Measurements from ENCODE around the gene TMEM30A. TPM values are rescaled to one million over a fixed set of nuclear protein-coding genes. Genes with fewer than 3 reads are reported as not detected.

TMEM30A gene
- total RNA-seq, 2 donors from 2014 or later: 45.6 to 47.3 TPM

- Histone ChIP-seq H3K9me3 (no peaks in the 10 kb centered on the region), H3K27ac (no peak overlapping the region), H3K27me3 (no peaks in the 10 kb centered on the region), H3K36me3 (peaks cover 17% of the 10 kb centered on the region), H3K4me1 (peaks cover 0 to 18% of the 10 kb centered on the region in 2 donors), H3K4me3 (no peak overlapping the region)
- TF ChIP-seq CTCF (IDR thresholded peaks at IDR 0.05): no peak
- DNase-seq (ENCODE audit: low spot score): no peak
Measured at GRCh38 chr6:75233092-75233615, 51.4 kb downstream of the TMEM30A start.

GRCh38 chr6:75230484-75231325, 53.9 kb downstream of the TMEM30A start:
- no peaks in the 10 kb centered on the region for H3K36me3 ChIP-seq
- no peak overlapping the region for H3K27ac ChIP-seq
- H3K27me3 ChIP-seq: no peaks in the 10 kb centered on the region
- no peak overlapping the region for H3K4me3 ChIP-seq
- peaks cover 0 to 18% of the 10 kb centered on the region in 2 donors for H3K4me1 ChIP-seq
- no peaks in the 10 kb centered on the region for H3K9me3 ChIP-seq
- DNase-seq (ENCODE audit: low spot score): no peak
- TF ChIP-seq CTCF (IDR thresholded peaks at IDR 0.05): peak; percentile 67 to 87

- Histone ChIP-seq H3K27me3 (no peaks in the 10 kb centered on the region), H3K4me1 (no peaks in the 10 kb centered on the region), H3K4me3 (no peak overlapping the region), H3K27ac (no peak overlapping the region), H3K36me3 (no peaks in the 10 kb centered on the region), H3K9me3 (no peaks in the 10 kb centered on the region)
- TF ChIP-seq CTCF (IDR thresholded peaks at IDR 0.05): no peak
- no peak for DNase-seq (ENCODE audit: low spot score)
Measured at GRCh38 chr6:75224303-75224926, 60.2 kb downstream of the TMEM30A start.

GRCh38 chr6:75223428-75223827, 61.2 kb downstream of the TMEM30A start:
- Histone ChIP-seq H3K4me1 (no peaks in the 10 kb centered on the region), H3K4me3 (no peak overlapping the region), H3K36me3 (no peaks in the 10 kb centered on the region), H3K9me3 (no peaks in the 10 kb centered on the region), H3K27me3 (no peaks in the 10 kb centered on the region), H3K27ac (no peak overlapping the region)
- TF ChIP-seq CTCF (IDR thresholded peaks at IDR 0.05): no peak
- DNase-seq (ENCODE audit: low spot score): no peak

GRCh38 chr6:75222261-75222660, 62.3 kb downstream of the TMEM30A start:
- no peak for TF ChIP-seq CTCF (IDR thresholded peaks at IDR 0.05)
- DNase-seq (ENCODE audit: low spot score): no peak
- no peak overlapping the region for H3K27ac ChIP-seq

More at GRCh38 chr6:75222261-75222660, 62.3 kb downstream of the TMEM30A start:
- Histone ChIP-seq H3K4me1 (no peaks in the 10 kb centered on the region), H3K27me3 (no peaks in the 10 kb centered on the region), H3K9me3 (no peaks in the 10 kb centered on the region), H3K4me3 (no peak overlapping the region), H3K36me3 (no peaks in the 10 kb centered on the region)
